GM10266 (cell line): Measurements from ENCODE around the gene PDLIM1.
A peak's percentile ranks its signal among the peaks of the same experiment; 100 is the strongest.

Source experiments
- DNase-seq: peaks from one replicate; pipeline ENCODE4 v3.0.0; 2012; ENCODE audit errors: extremely low spot score
- CTCF ChIP-seq: IDR thresholded peaks from 2 replicates; pipeline ENCODE4 v1.5.1; 2012; ENCODE audit warnings: mild to moderate bottlenecking, low read depth; ENCODE audit not compliant: control insufficient read depth, insufficient read depth; ENCODE audit errors: missing control alignments

PDLIM1 gene

DNA sequence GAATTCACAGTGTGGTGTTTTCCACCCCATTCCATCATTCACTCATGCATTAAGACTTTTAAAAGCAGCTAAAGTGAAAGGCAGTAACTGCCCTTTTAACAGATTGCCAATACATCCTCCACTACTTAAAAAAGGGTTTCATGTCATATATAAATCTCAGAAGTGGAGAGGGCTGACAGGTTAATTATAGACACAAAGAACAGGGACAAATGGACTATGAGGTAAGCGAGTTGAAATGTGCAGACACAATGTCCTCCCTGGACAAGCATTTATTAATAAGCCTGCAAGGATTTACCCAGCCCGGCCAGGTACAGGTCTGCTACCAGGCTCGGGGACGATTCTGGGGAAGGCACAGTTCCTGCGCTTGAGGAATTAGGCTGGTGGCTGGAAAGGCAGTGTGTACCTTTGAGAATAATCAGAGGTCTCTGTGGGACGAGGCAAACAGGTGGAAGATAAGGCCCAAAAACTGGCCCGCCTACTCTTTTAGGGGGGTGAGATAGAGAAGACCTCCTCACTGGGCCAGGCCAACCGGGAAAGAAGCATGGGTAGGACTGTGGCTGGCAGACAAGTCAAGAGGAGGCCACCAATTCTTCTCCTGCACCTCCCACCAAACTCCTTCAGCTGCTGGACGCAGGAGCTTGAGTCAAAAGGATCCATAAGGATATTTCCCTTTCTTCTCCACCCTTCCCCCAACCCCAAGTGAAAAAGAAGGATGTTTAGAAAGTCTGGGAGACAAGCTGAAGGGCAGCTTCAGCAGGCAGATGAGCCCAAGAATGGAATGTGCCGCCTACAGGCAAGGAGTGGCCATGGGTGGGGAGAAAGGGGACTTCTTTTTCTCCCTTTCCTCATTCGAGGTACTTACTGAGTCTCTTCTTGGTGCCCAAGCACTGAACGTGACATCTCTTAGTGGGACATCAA, 1.5 kb downstream of the PDLIM1 start:
- peak; percentile 53 for DNase-seq
- peak; percentile 35 for TF ChIP-seq CTCF

GRCh38 chr10:95288303-95288702, 2.5 kb downstream of the PDLIM1 start:
- DNase-seq, result no peak
- no peak for TF ChIP-seq CTCF

DNA sequence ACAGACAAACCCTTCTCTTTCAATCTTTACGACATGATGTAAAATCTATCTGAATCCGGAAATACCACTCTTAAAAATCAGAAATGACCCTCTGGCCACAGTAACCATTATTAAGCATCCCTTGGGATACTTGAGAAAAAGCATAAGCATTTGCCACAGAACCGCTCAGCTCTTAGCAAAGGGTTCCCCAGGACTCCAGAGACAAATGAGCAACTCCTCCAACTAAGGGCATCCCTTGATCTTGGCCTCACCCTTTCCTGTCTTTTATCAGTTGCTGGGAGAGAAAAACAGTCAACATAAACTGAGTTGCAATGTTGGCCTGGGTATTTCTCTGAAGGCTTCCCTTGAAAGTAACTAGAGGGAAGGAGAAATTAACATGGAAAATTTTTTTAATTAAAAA, 3.5 kb downstream of the PDLIM1 start:
- TF ChIP-seq CTCF, result no peak
- DNase-seq, result no peak

DNA sequence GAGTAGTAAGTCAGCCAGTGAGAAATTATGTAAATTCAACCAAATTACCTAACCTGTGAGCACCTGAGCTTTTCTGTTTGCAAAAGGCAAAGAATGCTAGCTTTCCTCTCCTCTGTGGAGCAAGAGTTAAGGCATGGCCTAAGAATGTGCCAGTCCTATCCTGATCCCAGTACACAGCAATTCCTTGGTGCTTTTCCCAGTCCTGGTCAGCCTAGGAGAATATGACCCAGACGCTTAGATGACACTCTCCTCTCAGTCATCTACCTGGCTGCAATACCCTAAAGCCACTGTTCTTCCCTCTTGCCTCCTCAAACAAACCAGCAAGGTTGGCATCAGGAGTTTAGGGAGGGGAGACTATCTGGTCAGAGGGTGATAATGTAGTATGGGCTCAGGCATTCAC, 4.1 kb downstream of the PDLIM1 start:
- TF ChIP-seq CTCF, result no peak
- DNase-seq, result no peak

GRCh38 chr10:95285556-95285955, 5.2 kb downstream of the PDLIM1 start:
- TF ChIP-seq CTCF, result no peak
- DNase-seq, result no peak

DNA sequence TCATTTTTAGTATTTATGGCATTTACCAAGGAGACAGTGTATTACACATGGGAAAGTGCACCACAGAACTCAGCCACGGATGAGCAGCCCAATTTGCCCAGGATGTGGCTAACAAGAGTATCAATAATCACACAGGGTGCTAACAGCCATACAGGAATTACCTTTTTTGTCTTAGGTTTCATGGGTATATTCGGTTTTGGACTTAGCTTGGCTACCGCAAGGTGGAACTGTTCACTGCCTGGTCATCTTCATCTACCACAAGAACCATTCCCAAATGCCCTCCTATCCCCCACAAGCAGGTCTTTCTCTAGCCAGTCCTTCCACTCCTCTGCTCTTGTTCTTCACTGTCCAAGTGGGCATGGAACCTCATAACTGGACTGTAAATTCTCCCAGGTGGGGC, 6.0 kb downstream of the PDLIM1 start:
- peak; percentile 40 for TF ChIP-seq CTCF
- peak; percentile 27 for DNase-seq

DNA sequence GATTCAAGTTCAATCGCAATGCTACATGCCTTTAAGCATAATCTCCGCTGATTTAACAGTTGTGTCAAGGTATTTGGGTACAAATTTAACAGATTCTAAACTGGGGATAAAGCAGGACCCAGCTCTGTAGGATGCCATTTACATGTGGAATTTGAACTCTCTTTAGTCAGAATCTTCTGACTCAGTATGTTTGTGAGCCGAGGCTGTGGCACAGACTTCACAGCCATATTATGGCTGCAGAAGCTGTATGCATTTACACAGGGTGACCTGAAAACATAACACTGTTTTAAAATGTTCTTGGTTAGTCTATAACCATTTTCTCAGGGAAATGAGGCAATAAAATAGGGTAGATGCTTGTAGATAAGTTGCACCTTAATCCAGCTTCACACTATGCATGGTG, 8.7 kb downstream of the PDLIM1 start:
- no peak for TF ChIP-seq CTCF
- no peak for DNase-seq
